ENCODE results near the gene HSD11B1.

GRCh38 chr1:209706622-209707021 lies 2.0 kb downstream of the HSD11B1 start:
- TF ChIP-seq POLR2A (IDR thresholded peaks at IDR 0.05): no peak
- TF ChIP-seq POLR2AphosphoS5 (IDR thresholded peaks at IDR 0.05): no peak
- no peak for TF ChIP-seq CTCF (IDR thresholded peaks at IDR 0.05)
- no peak for TF ChIP-seq EP300 (IDR thresholded peaks at IDR 0.05)

Measured in sigmoid colon (tissue), 4 donors.